Tibial nerve (tissue), 4 donors: ENCODE measurements around the gene GRIN1.

Source experiments
- EP300 ChIP-seq, 2 donors: sonication (generic); formaldehyde crosslinking; IDR thresholded peaks; one replicate each; pipeline ENCODE4 v1.6.1; 2017; ENCODE audit warnings: antibody characterized with exemption in 2 of 2, mild to moderate bottlenecking in 1 of 2
- POLR2A ChIP-seq, 2 donors: fragments of 450-650 bp; IDR thresholded peaks; one replicate each; pipeline ENCODE4 v1.6.1; 2017; ENCODE audit warnings: antibody characterized with exemption in 2 of 2, mild to moderate bottlenecking in 2 of 2, moderate library complexity in 2 of 2
- TF ChIP-seq, protein P1 (sequence below), 5 experiments: fragments of 200-600 bp in 3 of 5; fragments of 450-650 bp in 2 of 5; sonication (generic) in 3 of 5; IDR thresholded peaks; one replicate each; pipeline ENCODE4 v1.5.1; 2016 to 2019; ENCODE audit warnings: antibody characterized with exemption in 5 of 5, mild to moderate bottlenecking in 3 of 5, moderate library complexity in 2 of 5

DNA sequence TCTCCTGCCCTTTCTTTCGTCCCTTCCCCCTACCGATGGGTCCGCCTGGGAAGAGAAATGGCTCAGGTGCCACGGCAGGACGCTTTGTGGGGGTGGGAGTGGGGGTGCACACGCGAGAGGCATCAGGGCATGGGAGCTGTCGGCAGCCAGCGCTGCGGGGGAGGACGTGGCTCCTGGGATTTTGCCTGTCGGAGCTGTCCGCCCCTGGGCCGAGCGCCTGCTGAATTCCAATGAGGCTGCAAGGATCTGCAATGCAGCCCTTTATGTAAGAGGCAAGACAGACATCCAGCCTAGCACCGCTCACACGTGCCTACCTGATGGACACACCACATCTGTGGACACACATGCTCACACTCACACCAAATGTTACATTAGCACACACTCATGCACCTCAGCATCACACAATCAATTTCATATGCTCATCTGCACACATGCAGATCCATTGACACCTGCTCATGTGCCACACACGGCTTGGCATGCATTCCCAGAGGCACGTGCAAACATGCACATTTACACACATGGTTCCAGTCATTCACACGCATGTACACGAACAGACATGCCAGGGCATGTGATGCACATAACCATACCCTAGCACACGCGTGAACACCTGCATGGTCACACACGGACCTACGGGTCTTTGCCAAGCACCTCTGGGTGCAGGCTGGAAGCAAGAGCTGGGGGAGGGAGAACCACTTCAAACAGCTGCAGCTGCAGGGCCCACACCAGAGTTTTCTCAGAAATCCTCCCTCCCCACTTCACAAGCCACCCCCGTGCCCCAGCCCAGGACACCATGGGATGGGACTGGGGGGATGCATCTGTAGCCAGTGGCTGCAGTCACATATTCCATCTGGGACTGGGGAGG lies 1.4 kb downstream of the GRIN1 start:
- TF ChIP-seq POLR2A (IDR thresholded peaks at IDR 0.05) (no peak), EP300 (IDR thresholded peaks at IDR 0.05) (no peak)
- TF ChIP-seq, protein P1, sequence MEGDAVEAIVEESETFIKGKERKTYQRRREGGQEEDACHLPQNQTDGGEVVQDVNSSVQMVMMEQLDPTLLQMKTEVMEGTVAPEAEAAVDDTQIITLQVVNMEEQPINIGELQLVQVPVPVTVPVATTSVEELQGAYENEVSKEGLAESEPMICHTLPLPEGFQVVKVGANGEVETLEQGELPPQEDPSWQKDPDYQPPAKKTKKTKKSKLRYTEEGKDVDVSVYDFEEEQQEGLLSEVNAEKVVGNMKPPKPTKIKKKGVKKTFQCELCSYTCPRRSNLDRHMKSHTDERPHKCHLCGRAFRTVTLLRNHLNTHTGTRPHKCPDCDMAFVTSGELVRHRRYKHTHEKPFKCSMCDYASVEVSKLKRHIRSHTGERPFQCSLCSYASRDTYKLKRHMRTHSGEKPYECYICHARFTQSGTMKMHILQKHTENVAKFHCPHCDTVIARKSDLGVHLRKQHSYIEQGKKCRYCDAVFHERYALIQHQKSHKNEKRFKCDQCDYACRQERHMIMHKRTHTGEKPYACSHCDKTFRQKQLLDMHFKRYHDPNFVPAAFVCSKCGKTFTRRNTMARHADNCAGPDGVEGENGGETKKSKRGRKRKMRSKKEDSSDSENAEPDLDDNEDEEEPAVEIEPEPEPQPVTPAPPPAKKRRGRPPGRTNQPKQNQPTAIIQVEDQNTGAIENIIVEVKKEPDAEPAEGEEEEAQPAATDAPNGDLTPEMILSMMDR (IDR thresholded peaks at IDR 0.05), result no peak
